Measurements from ENCODE around the gene TRAIP.

DNA sequence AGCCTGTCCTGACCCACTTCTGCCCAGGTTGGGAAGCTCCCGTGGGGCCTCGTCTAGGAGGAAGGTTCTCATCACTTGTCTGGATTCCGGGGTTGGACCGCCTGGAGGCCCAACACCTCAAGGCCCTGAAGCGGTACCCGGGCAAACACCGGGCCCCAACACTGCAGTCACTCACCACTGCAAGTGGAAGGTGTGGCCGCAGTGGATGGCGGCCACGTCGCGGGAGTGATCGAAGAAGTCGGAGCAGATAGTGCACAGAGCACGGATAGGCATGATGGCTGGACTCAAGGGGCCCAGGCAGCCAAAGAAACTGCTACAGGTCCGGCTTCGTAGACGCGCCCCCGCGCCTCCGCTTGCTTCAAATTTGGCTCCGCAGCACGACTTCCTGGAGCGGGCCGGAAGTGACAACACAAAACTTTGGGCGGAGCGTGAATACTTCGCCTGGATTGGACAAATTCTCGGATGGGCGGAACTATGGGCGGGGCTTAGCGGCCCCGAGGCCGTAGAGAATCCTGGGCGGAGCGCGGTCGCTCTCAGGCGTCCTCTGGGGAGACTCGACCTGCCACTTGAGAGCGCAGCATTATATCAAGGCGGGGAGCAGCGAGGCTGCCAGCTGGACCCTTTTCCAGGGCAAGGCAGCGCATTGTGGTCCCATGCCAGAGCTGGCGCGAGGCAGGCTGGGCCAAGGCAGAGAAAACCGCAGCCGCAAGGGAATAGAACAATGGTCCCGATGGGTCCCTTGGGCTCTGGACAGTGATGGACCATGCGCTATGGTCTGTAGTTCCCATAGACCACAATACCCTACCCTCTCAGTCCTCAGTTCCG is at the start of gene TRAIP:
- TF ChIP-seq, protein P1, sequence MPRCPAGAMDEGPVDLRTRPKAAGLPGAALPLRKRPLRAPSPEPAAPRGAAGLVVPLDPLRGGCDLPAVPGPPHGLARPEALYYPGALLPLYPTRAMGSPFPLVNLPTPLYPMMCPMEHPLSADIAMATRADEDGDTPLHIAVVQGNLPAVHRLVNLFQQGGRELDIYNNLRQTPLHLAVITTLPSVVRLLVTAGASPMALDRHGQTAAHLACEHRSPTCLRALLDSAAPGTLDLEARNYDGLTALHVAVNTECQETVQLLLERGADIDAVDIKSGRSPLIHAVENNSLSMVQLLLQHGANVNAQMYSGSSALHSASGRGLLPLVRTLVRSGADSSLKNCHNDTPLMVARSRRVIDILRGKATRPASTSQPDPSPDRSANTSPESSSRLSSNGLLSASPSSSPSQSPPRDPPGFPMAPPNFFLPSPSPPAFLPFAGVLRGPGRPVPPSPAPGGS (IDR thresholded peaks at IDR 0.05), result 0 out of 3 replicates have a peak, but pooled peaks have one; percentile 43
- no peak for TF ChIP-seq ZSCAN20 (CRISPR knock-in tag; IDR thresholded peaks at IDR 0.05)
- peak; percentile 62 for TF ChIP-seq POLR2A (IDR thresholded peaks at IDR 0.05; ENCODE audit: low read length)
- TF ChIP-seq, protein P2, sequence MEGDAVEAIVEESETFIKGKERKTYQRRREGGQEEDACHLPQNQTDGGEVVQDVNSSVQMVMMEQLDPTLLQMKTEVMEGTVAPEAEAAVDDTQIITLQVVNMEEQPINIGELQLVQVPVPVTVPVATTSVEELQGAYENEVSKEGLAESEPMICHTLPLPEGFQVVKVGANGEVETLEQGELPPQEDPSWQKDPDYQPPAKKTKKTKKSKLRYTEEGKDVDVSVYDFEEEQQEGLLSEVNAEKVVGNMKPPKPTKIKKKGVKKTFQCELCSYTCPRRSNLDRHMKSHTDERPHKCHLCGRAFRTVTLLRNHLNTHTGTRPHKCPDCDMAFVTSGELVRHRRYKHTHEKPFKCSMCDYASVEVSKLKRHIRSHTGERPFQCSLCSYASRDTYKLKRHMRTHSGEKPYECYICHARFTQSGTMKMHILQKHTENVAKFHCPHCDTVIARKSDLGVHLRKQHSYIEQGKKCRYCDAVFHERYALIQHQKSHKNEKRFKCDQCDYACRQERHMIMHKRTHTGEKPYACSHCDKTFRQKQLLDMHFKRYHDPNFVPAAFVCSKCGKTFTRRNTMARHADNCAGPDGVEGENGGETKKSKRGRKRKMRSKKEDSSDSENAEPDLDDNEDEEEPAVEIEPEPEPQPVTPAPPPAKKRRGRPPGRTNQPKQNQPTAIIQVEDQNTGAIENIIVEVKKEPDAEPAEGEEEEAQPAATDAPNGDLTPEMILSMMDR (IDR thresholded peaks at IDR 0.05), result no peak
- TF ChIP-seq, protein P3, sequence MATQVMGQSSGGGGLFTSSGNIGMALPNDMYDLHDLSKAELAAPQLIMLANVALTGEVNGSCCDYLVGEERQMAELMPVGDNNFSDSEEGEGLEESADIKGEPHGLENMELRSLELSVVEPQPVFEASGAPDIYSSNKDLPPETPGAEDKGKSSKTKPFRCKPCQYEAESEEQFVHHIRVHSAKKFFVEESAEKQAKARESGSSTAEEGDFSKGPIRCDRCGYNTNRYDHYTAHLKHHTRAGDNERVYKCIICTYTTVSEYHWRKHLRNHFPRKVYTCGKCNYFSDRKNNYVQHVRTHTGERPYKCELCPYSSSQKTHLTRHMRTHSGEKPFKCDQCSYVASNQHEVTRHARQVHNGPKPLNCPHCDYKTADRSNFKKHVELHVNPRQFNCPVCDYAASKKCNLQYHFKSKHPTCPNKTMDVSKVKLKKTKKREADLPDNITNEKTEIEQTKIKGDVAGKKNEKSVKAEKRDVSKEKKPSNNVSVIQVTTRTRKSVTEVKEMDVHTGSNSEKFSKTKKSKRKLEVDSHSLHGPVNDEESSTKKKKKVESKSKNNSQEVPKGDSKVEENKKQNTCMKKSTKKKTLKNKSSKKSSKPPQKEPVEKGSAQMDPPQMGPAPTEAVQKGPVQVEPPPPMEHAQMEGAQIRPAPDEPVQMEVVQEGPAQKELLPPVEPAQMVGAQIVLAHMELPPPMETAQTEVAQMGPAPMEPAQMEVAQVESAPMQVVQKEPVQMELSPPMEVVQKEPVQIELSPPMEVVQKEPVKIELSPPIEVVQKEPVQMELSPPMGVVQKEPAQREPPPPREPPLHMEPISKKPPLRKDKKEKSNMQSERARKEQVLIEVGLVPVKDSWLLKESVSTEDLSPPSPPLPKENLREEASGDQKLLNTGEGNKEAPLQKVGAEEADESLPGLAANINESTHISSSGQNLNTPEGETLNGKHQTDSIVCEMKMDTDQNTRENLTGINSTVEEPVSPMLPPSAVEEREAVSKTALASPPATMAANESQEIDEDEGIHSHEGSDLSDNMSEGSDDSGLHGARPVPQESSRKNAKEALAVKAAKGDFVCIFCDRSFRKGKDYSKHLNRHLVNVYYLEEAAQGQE (IDR thresholded peaks at IDR 0.05), result no peak
- TF ChIP-seq HDAC2 (IDR thresholded peaks at IDR 0.05), result peak; percentile 89
- TF ChIP-seq, protein P4, sequence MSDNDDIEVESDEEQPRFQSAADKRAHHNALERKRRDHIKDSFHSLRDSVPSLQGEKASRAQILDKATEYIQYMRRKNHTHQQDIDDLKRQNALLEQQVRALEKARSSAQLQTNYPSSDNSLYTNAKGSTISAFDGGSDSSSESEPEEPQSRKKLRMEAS (IDR thresholded peaks at IDR 0.05), result peak; percentile 87
- no peak for TF ChIP-seq KDM1A (IDR thresholded peaks at IDR 0.05; ENCODE audit: low read depth)
- TF ChIP-seq, protein P5, sequence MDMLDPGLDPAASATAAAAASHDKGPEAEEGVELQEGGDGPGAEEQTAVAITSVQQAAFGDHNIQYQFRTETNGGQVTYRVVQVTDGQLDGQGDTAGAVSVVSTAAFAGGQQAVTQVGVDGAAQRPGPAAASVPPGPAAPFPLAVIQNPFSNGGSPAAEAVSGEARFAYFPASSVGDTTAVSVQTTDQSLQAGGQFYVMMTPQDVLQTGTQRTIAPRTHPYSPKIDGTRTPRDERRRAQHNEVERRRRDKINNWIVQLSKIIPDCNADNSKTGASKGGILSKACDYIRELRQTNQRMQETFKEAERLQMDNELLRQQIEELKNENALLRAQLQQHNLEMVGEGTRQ (IDR thresholded peaks at IDR 0.05), result no peak
- TF ChIP-seq MYC (IDR thresholded peaks at IDR 0.05; ENCODE audit: borderline replicate concordance, low read length), result no peak
- no peak for TF ChIP-seq SMC3 (IDR thresholded peaks at IDR 0.05)
